Vagina (tissue), 2 donors: ENCODE measurements around the gene EID1.

Experiments used
- POLR2AphosphoS5 ChIP-seq, 2 donors: sonication (generic); formaldehyde crosslinking; IDR thresholded peaks; one replicate each; pipeline ENCODE4 v1.9.0; 2017; ENCODE audit warnings: antibody characterized with exemption in 2 of 2, mild to moderate bottlenecking in 2 of 2, low read depth in 1 of 2; ENCODE audit not compliant: insufficient read depth in 1 of 2
- TF ChIP-seq, protein P1 (sequence below), 3 experiments: fragments of 450-650 bp in 2 of 3; fragments of 200-600 bp in 1 of 3; sonication (generic) in 1 of 3; IDR thresholded peaks; one replicate each; pipeline ENCODE4 v1.5.1; 2017 to 2019; ENCODE audit warnings: antibody characterized with exemption in 3 of 3, mild to moderate bottlenecking in 2 of 3, moderate library complexity in 2 of 3

GRCh38 chr15:48913141-48913540 lies 35.2 kb downstream of the EID1 start:
- TF ChIP-seq, protein P1, sequence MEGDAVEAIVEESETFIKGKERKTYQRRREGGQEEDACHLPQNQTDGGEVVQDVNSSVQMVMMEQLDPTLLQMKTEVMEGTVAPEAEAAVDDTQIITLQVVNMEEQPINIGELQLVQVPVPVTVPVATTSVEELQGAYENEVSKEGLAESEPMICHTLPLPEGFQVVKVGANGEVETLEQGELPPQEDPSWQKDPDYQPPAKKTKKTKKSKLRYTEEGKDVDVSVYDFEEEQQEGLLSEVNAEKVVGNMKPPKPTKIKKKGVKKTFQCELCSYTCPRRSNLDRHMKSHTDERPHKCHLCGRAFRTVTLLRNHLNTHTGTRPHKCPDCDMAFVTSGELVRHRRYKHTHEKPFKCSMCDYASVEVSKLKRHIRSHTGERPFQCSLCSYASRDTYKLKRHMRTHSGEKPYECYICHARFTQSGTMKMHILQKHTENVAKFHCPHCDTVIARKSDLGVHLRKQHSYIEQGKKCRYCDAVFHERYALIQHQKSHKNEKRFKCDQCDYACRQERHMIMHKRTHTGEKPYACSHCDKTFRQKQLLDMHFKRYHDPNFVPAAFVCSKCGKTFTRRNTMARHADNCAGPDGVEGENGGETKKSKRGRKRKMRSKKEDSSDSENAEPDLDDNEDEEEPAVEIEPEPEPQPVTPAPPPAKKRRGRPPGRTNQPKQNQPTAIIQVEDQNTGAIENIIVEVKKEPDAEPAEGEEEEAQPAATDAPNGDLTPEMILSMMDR (IDR thresholded peaks at IDR 0.05): no peak
- no peak for TF ChIP-seq POLR2AphosphoS5 (IDR thresholded peaks at IDR 0.05; ENCODE audit: insufficient read depth in 1 of 2, low read depth in 1 of 2)
